KBM-7 (cell line): Measurements from ENCODE around the gene TTLL12.

ENCODE experiments used
- DNase-seq: peaks from one replicate; pipeline ENCODE4 v3.0.0-alpha.2; 2015
- in situ Hi-C: fragments of 300-500 bp; cut with MboI; formaldehyde crosslinking; loops from 2 replicates; pipeline ENCODE4 v1.14.3; 2020; ENCODE audit warnings: low sequenced_read_pairs, low pct_unique_long_range_greater_than_20kb, mixed read lengths

The TTLL12 gene

GRCh38 chr22:43144949-43145348, 42.0 kb downstream of the TTLL12 start:
- DNase-seq, result no peak
- in situ Hi-C loops, result no loop called here

DNA sequence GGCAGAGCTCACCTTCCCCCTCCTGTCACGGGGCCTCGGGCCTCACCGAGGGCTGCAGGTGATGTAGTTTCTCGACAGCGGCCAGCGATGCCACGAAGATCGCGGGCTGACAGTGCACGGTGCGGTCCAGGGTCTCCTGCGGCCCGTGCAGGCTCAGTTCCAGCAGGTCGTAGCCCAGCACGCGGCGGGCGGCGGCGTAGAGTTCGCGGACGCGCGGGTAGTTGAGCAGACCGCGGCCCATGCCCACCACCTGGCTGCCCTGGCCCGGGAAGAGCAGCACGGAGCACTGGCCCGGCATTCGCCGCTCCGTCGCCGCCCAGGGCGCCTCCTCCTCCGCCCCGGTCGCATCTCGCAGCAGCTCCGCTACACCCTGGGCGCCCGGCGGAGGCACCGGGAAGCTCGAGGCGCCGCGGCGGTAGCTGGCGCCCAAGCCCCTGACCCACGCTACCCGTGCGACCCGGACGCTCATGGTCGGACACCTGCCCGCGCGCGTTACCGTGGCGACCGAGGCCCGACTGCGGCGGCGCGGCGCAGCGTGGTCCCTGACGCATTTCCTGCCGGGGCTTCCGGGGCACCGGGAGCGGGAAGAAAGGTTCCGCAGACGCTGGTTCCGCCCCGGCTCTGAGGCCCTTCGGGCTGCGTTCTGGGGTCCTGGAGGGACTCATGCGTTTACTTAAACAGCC, 43.9 kb downstream of the TTLL12 start, which contains the start of gene MCAT:
Gene MCAT, minus strand, starts transcription at position 519 of the 683 bp plus-strand sequence. Its CDS starts 50 bp downstream, at position 469.
- peak; percentile 82 for DNase-seq
- in situ Hi-C loops, result no loop called here

DNA sequence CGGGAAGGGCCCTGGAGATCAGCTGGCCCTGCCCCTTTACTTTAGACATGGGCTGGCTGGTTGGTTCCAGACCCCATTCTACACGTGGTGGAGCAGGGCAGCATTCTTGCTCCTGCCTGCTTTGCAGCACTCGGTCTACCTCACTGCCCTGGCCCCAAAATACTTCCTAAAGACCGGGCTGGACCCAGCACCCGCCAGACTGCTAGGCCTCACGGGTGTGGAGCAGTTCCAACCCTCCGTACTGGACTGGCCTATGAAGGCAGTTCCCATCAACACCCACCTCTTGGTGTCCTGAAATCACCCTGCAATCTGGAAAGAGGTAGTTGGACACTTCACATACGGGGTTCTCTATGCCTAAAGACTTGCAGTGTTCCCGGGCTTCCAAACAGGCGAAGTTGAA, 50.1 kb downstream of the TTLL12 start:
- in situ Hi-C loops, result no loop called here
- DNase-seq, result no peak

- in situ Hi-C loops, result no loop called here
These were observed 50.7 kb downstream of the TTLL12 start for GRCh38 chr22:43136255-43136654.

DNA sequence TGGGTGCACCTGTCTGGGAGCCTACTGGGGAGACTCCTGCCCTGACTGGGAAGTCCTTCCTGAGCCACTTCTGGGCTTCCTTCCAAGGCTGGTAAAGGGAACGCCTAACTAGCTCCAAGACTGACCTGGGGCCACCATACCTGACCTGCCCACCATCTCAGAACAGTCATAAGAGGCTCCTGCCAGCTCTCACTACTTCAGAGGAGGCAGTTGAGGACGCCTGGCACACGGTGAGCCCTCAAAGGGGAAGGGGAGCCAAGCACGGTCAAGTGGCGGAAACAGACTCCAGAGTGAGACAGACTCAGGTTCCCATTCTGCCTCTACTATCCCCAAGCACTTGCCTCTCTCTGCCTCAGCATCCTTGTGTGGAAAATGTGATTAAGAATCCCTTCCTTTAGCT, 51.4 kb downstream of the TTLL12 start:
- in situ Hi-C loops, result no loop called here

More at GRCh38 chr22:43136255-43136654, 50.7 kb downstream of the TTLL12 start:
- peak; percentile 69 for DNase-seq

GRCh38 chr22:43134553-43134952, 52.4 kb downstream of the TTLL12 start:
- DNase-seq, result no peak
- in situ Hi-C loops, result no loop called here

More for the DNA sequence above, 51.4 kb downstream of the TTLL12 start:
- DNase-seq, result no peak

DNA sequence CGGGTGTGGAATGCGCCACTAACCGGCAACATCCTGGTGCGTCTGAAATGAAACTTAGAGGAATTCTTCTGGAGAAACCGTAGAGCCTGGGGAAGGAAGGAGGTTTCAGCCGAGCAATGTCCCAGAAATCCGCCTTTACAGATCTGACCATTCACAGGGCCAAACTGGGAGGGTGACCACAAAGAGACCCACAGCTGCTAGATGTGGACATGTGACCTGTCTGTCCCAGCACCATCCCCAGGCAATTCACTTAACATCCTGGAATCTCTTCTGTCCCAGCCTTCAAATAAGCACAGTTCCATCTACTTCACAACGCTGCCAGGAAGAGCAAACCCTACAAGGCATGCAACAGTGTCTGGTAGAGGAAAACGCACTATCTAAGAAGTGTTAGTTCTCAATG, 53.5 kb downstream of the TTLL12 start:
- no peak for DNase-seq
- in situ Hi-C loops, result no loop called here

DNA sequence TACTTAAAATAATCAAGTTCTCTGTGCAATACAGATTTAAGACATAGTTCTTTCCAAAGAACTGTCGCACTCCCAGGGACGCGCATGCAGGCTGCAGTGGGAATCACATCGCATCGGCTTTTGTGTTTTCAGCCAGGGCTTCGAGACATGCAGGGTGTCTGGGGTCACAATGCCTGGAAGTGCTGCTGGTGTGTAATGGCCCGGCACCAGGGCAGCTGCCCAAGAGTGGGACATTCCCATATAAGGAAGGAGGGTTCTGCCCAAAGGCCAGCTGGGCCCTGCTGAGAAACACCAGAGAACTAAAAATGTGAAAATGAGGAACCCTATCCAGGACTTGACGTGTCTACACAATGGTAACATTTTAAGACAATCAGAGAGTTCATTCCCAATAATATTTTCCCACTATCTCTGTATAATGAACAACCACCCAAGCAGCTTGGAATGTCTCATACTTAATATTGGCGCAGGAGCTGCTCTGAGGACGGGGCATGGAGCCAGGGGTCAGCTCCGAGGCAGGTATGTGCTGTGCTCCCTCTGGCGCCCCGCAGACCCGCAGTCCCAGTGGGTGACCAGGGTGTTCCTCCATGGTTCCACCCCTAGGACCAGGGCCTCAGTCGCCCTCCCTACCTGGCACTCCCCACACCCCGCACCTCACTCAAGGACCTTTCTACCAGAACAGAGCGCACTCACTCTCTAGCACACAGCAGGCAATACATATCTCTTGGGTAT, 55.0 kb downstream of the TTLL12 start:
- in situ Hi-C loops, result no loop called here
- DNase-seq, result no peak

- DNase-seq, result peak; percentile 84
- in situ Hi-C loops, result no loop called here
These were observed 57.2 kb downstream of the TTLL12 start for GRCh38 chr22:43129426-43130425.

GRCh38 chr22:43128928-43129424, 58.0 kb downstream of the TTLL12 start:
- in situ Hi-C loops, result no loop called here
- DNase-seq, result peak; percentile 36

GRCh38 chr22:43128116-43128515, 58.8 kb downstream of the TTLL12 start:
- in situ Hi-C loops, result no loop called here
- DNase-seq, result peak; percentile 76

GRCh38 chr22:43127166-43127908, 59.6 kb downstream of the TTLL12 start:
- DNase-seq, result no peak
- in situ Hi-C loops, result no loop called here

GRCh38 chr22:43126501-43127165, 60.3 kb downstream of the TTLL12 start:
- no peak for DNase-seq
- in situ Hi-C loops, result no loop called here

- DNase-seq, result no peak
- in situ Hi-C loops, result no loop called here
These were observed 67.9 kb downstream of the TTLL12 start for GRCh38 chr22:43118953-43119458.

- no peak for DNase-seq
- in situ Hi-C loops, result no loop called here
These were observed 68.7 kb downstream of the TTLL12 start for GRCh38 chr22:43118024-43118849.

- no peak for DNase-seq
- in situ Hi-C loops, result no loop called here
These were observed 70.0 kb downstream of the TTLL12 start for GRCh38 chr22:43116932-43117331.
